Liver (tissue), 9 donors: ENCODE measurements around the gene SCAF8. TPM values are rescaled to one million over a fixed set of nuclear protein-coding genes. Genes with fewer than 3 reads are reported as not detected.

Experiments
- DNase-seq: peaks from one replicate; pipeline ENCODE4 v3.0.0-alpha.2; 2017; ENCODE audit warnings: low spot score
- H3K27ac ChIP-seq, 2 donors: one replicate each; pipeline ENCODE4 v1.7.0; 2013; ENCODE audit warnings: inconsistent platforms in 2 of 2, low read length in 2 of 2, control low read depth in 1 of 2, low read depth in 1 of 2, mild to moderate bottlenecking in 1 of 2
- H3K27me3 ChIP-seq, 4 donors: one replicate each; pipeline versions ENCODE4 v1.6.1 to v1.7.0; 2013; ENCODE audit warnings: low read length in 3 of 4, inconsistent platforms in 1 of 4, mild to moderate bottlenecking in 1 of 4, moderate library complexity in 1 of 4; ENCODE audit not compliant: control insufficient read depth in 4 of 4, insufficient read depth in 4 of 4
- H3K36me3 ChIP-seq, 4 donors: one replicate each; pipeline versions ENCODE4 v1.6.1 to v1.7.0; 2013; ENCODE audit warnings: low read length in 3 of 4, mild to moderate bottlenecking in 3 of 4, low read depth in 1 of 4, moderate library complexity in 1 of 4; ENCODE audit not compliant: control insufficient read depth in 4 of 4, insufficient read depth in 3 of 4
- H3K4me1 ChIP-seq, 4 donors: one replicate each; pipeline versions ENCODE4 v1.6.1 to v1.7.0; 2013; ENCODE audit warnings: low read length in 3 of 4, mild to moderate bottlenecking in 3 of 4, moderate library complexity in 1 of 4; ENCODE audit not compliant: control insufficient read depth in 4 of 4, insufficient read depth in 4 of 4
- H3K4me3 ChIP-seq, 3 donors: one replicate each; pipeline versions ENCODE4 v1.6.1 to v1.7.0; 2013; ENCODE audit warnings: low read length in 3 of 3, control low read depth in 1 of 3, low read depth in 1 of 3, mild to moderate bottlenecking in 1 of 3
- H3K9ac ChIP-seq, 2 donors: one replicate each; pipeline ENCODE4 v1.7.0; 2013; ENCODE audit warnings: low read length in 2 of 2, mild to moderate bottlenecking in 2 of 2, moderate library complexity in 2 of 2, control low read depth in 1 of 2, low read depth in 1 of 2
- H3K9me3 ChIP-seq, 4 donors: one replicate each; pipeline versions ENCODE4 v1.6.1 to v1.7.0; 2013; ENCODE audit warnings: low read length in 3 of 4; ENCODE audit not compliant: control insufficient read depth in 4 of 4
- ATF3 ChIP-seq: IDR thresholded peaks from 2 replicates; pipeline ENCODE4 v1.6.1; 2016; ENCODE audit warnings: antibody characterized with exemption
- EGR1 ChIP-seq, 2 donors: IDR thresholded peaks; 2 replicates each; pipeline ENCODE4 v1.6.1; 2016 to 2018; ENCODE audit warnings: antibody characterized with exemption in 2 of 2, low read depth in 2 of 2
- FOXA1 ChIP-seq: IDR thresholded peaks from 2 replicates; pipeline ENCODE4 v1.6.1; 2016; ENCODE audit warnings: antibody characterized with exemption
- GABPA ChIP-seq, 2 donors: IDR thresholded peaks in 1 of 2; conservative IDR thresholded peaks in 1 of 2; 2 replicates each; pipeline ENCODE4 v1.6.1; 2016; ENCODE audit warnings: antibody characterized with exemption in 2 of 2, mild to moderate bottlenecking in 1 of 2, moderate library complexity in 1 of 2
- HNF4A ChIP-seq, 2 donors: conservative IDR thresholded peaks; 2 replicates each; pipeline ENCODE4 v1.6.1; 2016; ENCODE audit warnings: antibody characterized with exemption in 2 of 2, mild to moderate bottlenecking in 2 of 2
- HNF4G ChIP-seq: IDR thresholded peaks from 2 replicates; pipeline ENCODE4 v1.6.1; 2016; ENCODE audit warnings: antibody characterized with exemption
- JUND ChIP-seq, 2 donors: IDR thresholded peaks; 2 replicates each; pipeline ENCODE4 v1.6.1; 2016; ENCODE audit warnings: antibody characterized with exemption in 2 of 2
- NR2F2 ChIP-seq: IDR thresholded peaks from 2 replicates; pipeline ENCODE4 v1.6.1; 2016; ENCODE audit warnings: antibody characterized with exemption
- RAD21 ChIP-seq, 2 donors: IDR thresholded peaks; 2 replicates each; pipeline ENCODE4 v1.6.1; 2016; ENCODE audit warnings: antibody characterized with exemption in 2 of 2, mild to moderate bottlenecking in 2 of 2
- REST ChIP-seq: IDR thresholded peaks from 2 replicates; pipeline ENCODE4 v1.6.1; 2016; ENCODE audit warnings: antibody characterized with exemption, mild to moderate bottlenecking
- RXRA ChIP-seq, 2 donors: IDR thresholded peaks; 2 replicates each; pipeline ENCODE4 v1.6.1; 2017 to 2018; ENCODE audit warnings: antibody characterized with exemption in 2 of 2, mild to moderate bottlenecking in 1 of 2
- SP1 ChIP-seq: IDR thresholded peaks from 2 replicates; pipeline ENCODE4 v1.6.1; 2018; ENCODE audit warnings: antibody characterized with exemption, mild to moderate bottlenecking
- TAF1 ChIP-seq: conservative IDR thresholded peaks from 2 replicates; pipeline ENCODE4 v1.6.1; 2016; ENCODE audit warnings: antibody characterized with exemption, mild to moderate bottlenecking
- YY1 ChIP-seq: IDR thresholded peaks from 2 replicates; pipeline ENCODE4 v1.6.1; 2016; ENCODE audit warnings: antibody characterized with exemption, mild to moderate bottlenecking
- ZBTB33 ChIP-seq: IDR thresholded peaks from 2 replicates; pipeline ENCODE4 v1.6.1; 2016; ENCODE audit warnings: antibody characterized with exemption
- WGBS: extraction: QIAGEN DNeasy Blood & Tissue Kit; methylation state at CpG from one replicate; pipeline ENCODE4 v1.1.7; 2013; 5-methylcytosine and 5-hydroxymethylcytosine counted together
- polyA plus RNA-seq, 2 donors: library from polyadenylated mRNA; stranded (reverse) in 1 of 2; unstranded in 1 of 2; fragments of 200-250 nt in 1 of 2; fragments of >200 nt in 1 of 2; fragmentation: Nextera tagmentation in 1 of 2; extraction: Ambion mirVana in 1 of 2; gene quantifications; one replicate each; pipeline versions ENCODE4 v1.2.1 to v1.2.3, GENCODE V29; 2013 to 2015
- total RNA-seq, 2 donors: library from RNA; depleted of rRNA; stranded (reverse); fragments of >200 nt; gene quantifications; one replicate each; pipeline ENCODE4 v1.2.3, GENCODE V29; 2014
- donor health status: healthy.
- donor health status: healthy.
- donor health status: healthy.
- donor health status: healthy.
- donor health status: healthy.

The SCAF8 gene
- total and polyA plus RNA-seq, 4 donors, result 5.9 to 22.3 (median 12.5) TPM

- no peak for DNase-seq
- TF ChIP-seq HNF4A (conservative IDR thresholded peaks at IDR 0.05) (no peak), EGR1 (IDR thresholded peaks at IDR 0.05; ENCODE audit: low read depth in 2 of 2) (no peak), HNF4G (no peak), RXRA (IDR thresholded peaks at IDR 0.05) (no peak), TAF1 (no peak), RAD21 (IDR thresholded peaks at IDR 0.05) (no peak), SP1 (no peak), JUND (IDR thresholded peaks at IDR 0.05) (no peak), ZBTB33 (no peak), YY1 (no peak)
- Histone ChIP-seq H3K27me3 (no peaks in the 10 kb centered on the region), H3K36me3 (peaks cover 0 to 3% (median 0%) of the 10 kb centered on the region in 4 donors), H3K4me1 (peaks cover 0 to 10% (median 2%) of the 10 kb centered on the region in 4 donors), H3K4me3 (no peak overlapping the region), H3K27ac (no peak overlapping the region), H3K9me3 (no peaks in the 10 kb centered on the region), H3K9ac (no peak overlapping the region)
- 94% methylated on average over 5 of the region's 5 CpGs for WGBS
Observed at GRCh38 chr6:154857529-154857928, 124.3 kb downstream of the SCAF8 start.

GRCh38 chr6:154861825-154862224, 128.6 kb downstream of the SCAF8 start:
- Histone ChIP-seq H3K4me1 (peaks cover 2 to 30% (median 21%) of the 10 kb centered on the region in 4 donors), H3K4me3 (no peak overlapping the region), H3K9me3 (no peaks in the 10 kb centered on the region), H3K27ac (no peak overlapping the region), H3K9ac (no peak overlapping the region), H3K27me3 (no peaks in the 10 kb centered on the region), H3K36me3 (peaks cover 0 to 1% (median 0%) of the 10 kb centered on the region in 4 donors)
- no peak for DNase-seq
- WGBS, result 80% methylated on average over 1 of the region's 1 CpG
- TF ChIP-seq HNF4G (no peak), EGR1 (IDR thresholded peaks at IDR 0.05; ENCODE audit: low read depth in 2 of 2) (no peak), TAF1 (no peak), ATF3 (no peak), FOXA1 (no peak), GABPA (IDR thresholded peaks at IDR 0.05 in 1 of 2, conservative IDR thresholded peaks at IDR 0.05 in 1 of 2) (no peak), ZBTB33 (no peak), HNF4A (conservative IDR thresholded peaks at IDR 0.05) (no peak)

- Histone ChIP-seq H3K9me3 (no peaks in the 10 kb centered on the region), H3K36me3 (peaks cover 0 to 1% (median 0%) of the 10 kb centered on the region in 4 donors), H3K4me3 (no peak overlapping the region), H3K9ac (no peak overlapping the region), H3K27me3 (no peaks in the 10 kb centered on the region), H3K4me1 (peaks cover 2 to 30% (median 21%) of the 10 kb centered on the region in 4 donors), H3K27ac (no peak overlapping the region)
- DNase-seq, result no peak
- WGBS, result 57% methylated on average over 11 of the region's 11 CpGs
- TF ChIP-seq HNF4A (conservative IDR thresholded peaks at IDR 0.05) (no peak), GABPA (IDR thresholded peaks at IDR 0.05 in 1 of 2, conservative IDR thresholded peaks at IDR 0.05 in 1 of 2) (no peak), ATF3 (no peak), RXRA (IDR thresholded peaks at IDR 0.05) (no peak), SP1 (no peak), EGR1 (IDR thresholded peaks at IDR 0.05; ENCODE audit: low read depth in 2 of 2) (no peak), TAF1 (no peak), RAD21 (IDR thresholded peaks at IDR 0.05) (no peak), NR2F2 (no peak), FOXA1 (no peak), REST (no peak), JUND (IDR thresholded peaks at IDR 0.05) (no peak)
Observed at GRCh38 chr6:154862536-154862935, 129.3 kb downstream of the SCAF8 start.
